Left ventricle myocardium inferior (tissue), 1 donor: ENCODE results near the gene DIDO1. TPM values are rescaled to one million over a fixed set of nuclear protein-coding genes. Genes with fewer than 3 reads are reported as not detected.
"Not testable (repeated sequence)": the region's sequence is repeated elsewhere in the genome, so short reads cannot be mapped to it uniquely, and the experiment has no call there.

Source experiments
- DNase-seq: peaks from one replicate; pipeline ENCODE4 v3.0.0-alpha.2; 2020
- H3K27ac ChIP-seq: fragments of 200-600 bp; replicated peaks from 2 replicates; pipeline ENCODE4 v1.8.0; 2021
- H3K27me3 ChIP-seq: fragments of 200-600 bp; 2 replicates; pipeline ENCODE4 v1.8.0; 2021; ENCODE audit warnings: low read depth
- H3K36me3 ChIP-seq: fragments of 200-600 bp; 2 replicates; pipeline ENCODE4 v1.8.0; 2021
- H3K4me1 ChIP-seq: fragments of 200-600 bp; 2 replicates; pipeline ENCODE4 v1.8.0; 2021
- H3K4me3 ChIP-seq: fragments of 200-600 bp; 2 replicates; pipeline ENCODE4 v1.8.0; 2021; ENCODE audit warnings: mild to moderate bottlenecking, moderate library complexity
- H3K9me3 ChIP-seq: fragments of 200-600 bp; replicated peaks from 2 replicates; pipeline ENCODE4 v1.8.0; 2021
- intact Hi-C: fragments of 100-400 bp; cut with micrococcal nuclease; formaldehyde crosslinking; loops from one replicate; pipeline ENCODE4 v1.11.0; 2022
- total RNA-seq: library from RNA; stranded (reverse); fragmentation: NEBNext Ultra II Directional; extraction: Animal tissue kit (Norgen Biotek cat#: 25700); gene quantifications from one replicate; pipeline ENCODE4 v1.2.1, GENCODE V29; 2021
- TF ChIP-seq, protein P1 (sequence below): fragments of 200-600 bp; IDR thresholded peaks from 2 replicates; pipeline ENCODE4 v1.8.0; 2021; ENCODE audit warnings: antibody characterized with exemption, mild to moderate bottlenecking, borderline replicate concordance
- donor health status: DM: no; HTN: yes; CAD: no; lungs with severe emphysema.

The DIDO1 gene
- total RNA-seq, 1 donor from 2014 or later, result 37.0 TPM

DNA sequence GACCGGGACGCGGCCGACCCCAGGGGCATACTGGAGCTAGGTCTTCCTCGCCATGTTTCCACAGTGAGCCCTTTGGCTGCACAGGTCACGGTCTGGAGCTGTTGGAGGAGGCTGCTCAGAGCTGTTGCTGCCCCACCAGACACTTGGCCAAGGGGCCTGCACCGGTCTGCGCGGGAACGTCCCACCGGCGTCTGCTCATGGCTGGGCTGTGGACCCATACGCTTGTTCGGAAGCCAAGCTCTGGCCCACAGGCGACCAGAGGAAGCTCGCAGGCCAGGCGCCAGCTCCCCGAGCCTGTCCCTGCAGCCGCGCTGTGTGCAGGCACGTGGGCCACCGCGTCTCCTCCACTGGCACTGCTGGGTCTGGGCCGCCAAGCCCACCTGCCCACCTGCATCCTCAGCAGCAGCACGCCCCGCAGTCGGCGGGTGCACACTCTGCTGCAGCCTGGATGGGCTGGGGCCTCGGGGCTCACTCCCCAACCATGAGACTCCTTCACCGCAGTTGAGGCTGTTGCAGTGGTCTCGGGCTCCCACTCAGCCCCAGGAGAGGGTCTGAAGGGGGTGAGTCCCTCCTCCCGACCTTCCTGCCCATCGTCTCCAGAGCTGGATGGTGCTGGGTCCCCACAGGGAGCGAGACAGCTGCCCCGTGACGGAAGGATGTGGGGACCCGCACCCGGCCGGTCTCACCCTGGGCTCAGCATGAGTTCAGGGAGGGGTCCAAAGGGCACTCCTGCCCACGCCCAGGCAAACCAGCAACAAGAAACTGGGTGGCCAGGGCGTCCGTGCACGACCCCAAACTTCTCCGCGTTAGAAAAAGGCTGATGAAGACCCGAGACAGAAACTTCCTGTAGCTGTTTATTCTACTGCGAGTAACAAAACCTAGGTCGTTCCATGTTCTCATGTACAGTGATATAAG, 49.1 kb downstream of the DIDO1 start:
- TF ChIP-seq, protein P1, sequence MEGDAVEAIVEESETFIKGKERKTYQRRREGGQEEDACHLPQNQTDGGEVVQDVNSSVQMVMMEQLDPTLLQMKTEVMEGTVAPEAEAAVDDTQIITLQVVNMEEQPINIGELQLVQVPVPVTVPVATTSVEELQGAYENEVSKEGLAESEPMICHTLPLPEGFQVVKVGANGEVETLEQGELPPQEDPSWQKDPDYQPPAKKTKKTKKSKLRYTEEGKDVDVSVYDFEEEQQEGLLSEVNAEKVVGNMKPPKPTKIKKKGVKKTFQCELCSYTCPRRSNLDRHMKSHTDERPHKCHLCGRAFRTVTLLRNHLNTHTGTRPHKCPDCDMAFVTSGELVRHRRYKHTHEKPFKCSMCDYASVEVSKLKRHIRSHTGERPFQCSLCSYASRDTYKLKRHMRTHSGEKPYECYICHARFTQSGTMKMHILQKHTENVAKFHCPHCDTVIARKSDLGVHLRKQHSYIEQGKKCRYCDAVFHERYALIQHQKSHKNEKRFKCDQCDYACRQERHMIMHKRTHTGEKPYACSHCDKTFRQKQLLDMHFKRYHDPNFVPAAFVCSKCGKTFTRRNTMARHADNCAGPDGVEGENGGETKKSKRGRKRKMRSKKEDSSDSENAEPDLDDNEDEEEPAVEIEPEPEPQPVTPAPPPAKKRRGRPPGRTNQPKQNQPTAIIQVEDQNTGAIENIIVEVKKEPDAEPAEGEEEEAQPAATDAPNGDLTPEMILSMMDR, result no peak

DNA sequence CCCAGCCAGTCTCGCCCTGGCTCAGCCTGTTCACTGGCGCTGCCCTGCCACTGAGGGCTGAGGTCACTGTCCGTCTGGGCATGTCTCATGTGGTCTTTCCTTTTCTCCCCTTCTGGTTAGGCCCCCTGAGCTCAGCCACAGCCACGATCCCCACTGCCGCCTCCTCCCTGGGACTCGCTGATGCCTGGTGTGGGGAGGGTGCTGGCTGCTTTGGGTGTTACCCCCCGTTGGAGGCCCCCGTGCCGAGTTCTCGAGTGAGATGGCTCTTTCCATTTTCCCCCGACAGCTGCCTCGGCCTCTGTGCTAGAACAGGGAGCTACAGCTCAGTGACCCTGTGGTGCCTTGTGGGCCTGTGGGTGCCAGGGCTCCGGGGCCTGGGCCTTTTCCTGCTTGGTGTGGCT, 49.8 kb downstream of the DIDO1 start:
- no peak for DNase-seq
- H3K36me3 ChIP-seq, result peaks cover 20% of the 10 kb centered on the region
- no peaks in the 10 kb centered on the region for H3K27me3 ChIP-seq
- peaks cover 33% of the 10 kb centered on the region for H3K4me1 ChIP-seq
- peak overlapping the region; percentile 83 for H3K27ac ChIP-seq
- intact Hi-C loops, result no loop called here
- H3K9me3 ChIP-seq, result no peaks in the 10 kb centered on the region
- TF ChIP-seq, protein P1, result no peak
- peak overlapping the region; percentile 37 for H3K4me3 ChIP-seq

More for the DNA sequence above, 49.1 kb downstream of the DIDO1 start:
- Histone ChIP-seq H3K36me3 (peaks cover 26% of the 10 kb centered on the region), H3K27ac (peak overlapping the region; percentile 83), H3K9me3 (no peaks in the 10 kb centered on the region), H3K4me3 (peak overlapping the region; percentile 37), H3K4me1 (peaks cover 33% of the 10 kb centered on the region), H3K27me3 (no peaks in the 10 kb centered on the region)
- peak; percentile 87 for DNase-seq
- intact Hi-C loops, result no loop called here

DNA sequence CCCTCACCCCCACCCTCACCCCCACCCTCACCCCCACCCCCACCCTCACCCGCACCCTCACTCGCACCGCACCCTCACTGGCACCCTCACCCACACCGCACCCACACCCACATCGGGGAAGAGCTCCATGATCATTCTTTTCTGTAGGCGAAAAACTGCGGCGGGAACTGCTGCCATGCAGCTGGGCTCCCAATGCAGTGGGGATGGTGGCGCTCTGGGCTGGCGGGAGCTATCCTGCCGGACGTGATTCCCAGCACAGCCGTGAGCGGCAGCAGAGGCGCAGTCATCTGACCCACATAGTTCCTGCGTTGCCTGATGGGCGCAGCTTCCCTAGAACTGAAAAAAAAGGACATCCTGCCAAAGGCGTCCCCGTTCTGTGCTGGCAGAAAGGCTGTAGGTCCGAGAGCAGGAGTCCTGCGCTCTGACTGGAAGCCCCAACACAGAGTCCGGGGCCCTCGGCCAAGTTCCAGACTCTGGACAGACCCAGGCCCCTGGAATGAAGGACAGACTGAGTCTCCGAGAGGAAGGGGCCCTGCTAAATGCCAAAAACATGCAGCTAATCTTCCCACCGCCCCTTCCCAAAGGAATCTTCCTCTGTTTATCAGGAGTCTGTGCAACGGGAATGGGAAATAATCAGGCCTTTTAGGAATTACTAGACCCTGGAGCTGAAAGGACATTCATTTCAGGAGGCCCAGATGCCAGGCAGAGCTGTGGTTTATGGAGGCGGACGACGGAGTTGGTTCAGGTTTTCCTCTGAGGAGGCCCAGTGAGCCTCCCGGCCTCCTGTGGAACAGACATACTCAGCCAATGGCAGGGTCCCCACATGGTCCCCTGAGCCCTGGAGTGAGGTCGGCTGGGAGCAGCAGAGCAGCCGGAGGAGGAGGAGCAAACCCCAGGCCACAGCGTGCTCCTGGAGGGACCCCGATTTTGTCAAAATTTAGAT, 50.6 kb downstream of the DIDO1 start:
- Histone ChIP-seq H3K9me3 (no peaks in the 10 kb centered on the region), H3K27ac (peak overlapping the region; percentile 83), H3K36me3 (peaks cover 11% of the 10 kb centered on the region), H3K4me3 (peak overlapping the region; percentile 32), H3K27me3 (no peaks in the 10 kb centered on the region), H3K4me1 (peaks cover 33% of the 10 kb centered on the region)
- DNase-seq, result peak; percentile 81
- intact Hi-C loops, result no loop called here
- TF ChIP-seq, protein P1, result peak; percentile 59

DNA sequence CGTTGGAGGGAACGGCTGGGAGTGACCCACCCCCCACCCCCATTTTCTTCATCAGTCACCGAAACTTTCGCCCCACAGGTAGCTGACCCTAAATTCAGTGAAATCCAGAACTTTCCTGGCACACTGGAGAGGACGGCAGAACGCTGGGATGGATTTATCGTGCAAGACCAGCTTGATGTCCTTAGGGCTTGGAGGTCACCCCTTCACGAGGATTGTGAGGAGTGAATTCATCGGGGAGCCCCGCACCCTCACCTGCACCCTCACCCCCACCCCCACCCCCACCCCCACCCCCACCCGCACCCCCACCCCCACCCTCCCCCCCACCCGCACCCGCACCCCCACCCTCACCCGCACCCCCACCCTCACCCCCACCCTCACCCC, 51.4 kb downstream of the DIDO1 start:
- no peak for DNase-seq
- H3K27me3 ChIP-seq, result no peaks in the 10 kb centered on the region
- no peak overlapping the region for H3K4me3 ChIP-seq
- TF ChIP-seq, protein P1, result no peak
- peaks cover 33% of the 10 kb centered on the region for H3K4me1 ChIP-seq
- intact Hi-C loops, result loop anchor here (5.0 kb wide), 1 partner anchor 132 kb away; the partner anchor contains the start of gene BHLHE23
- peaks cover 4% of the 10 kb centered on the region for H3K36me3 ChIP-seq
- H3K27ac ChIP-seq, result no peak overlapping the region
- H3K9me3 ChIP-seq, result peaks cover 2% of the 10 kb centered on the region

DNA sequence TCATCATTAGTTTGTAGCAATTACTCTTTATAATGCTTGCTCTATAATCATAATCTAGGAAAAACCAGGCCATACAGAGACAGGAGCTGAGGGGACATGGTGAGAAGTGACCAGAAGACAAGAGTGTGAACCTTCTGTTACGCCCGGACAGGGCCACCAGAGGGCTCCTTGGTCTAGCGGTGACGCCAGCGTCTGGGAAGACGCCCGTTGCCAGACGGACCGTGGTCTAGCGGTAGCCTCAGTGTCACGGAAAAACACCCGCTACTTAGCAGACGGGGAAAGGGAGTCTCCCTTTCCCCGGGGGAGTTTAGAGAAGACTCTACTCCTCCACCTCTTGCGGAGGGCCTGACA, 52.6 kb downstream of the DIDO1 start:
- not testable (repeated sequence) for H3K9me3 ChIP-seq, H3K27me3 ChIP-seq, H3K4me3 ChIP-seq, H3K36me3 ChIP-seq
- peak; percentile 80 for DNase-seq
- H3K4me1 ChIP-seq, result peaks cover 33% of the 10 kb centered on the region
- peak overlapping the region; percentile 51 for H3K27ac ChIP-seq
- TF ChIP-seq, protein P1, result peak; percentile 72
- intact Hi-C loops, result loop anchor here (5.0 kb wide), 1 partner anchor 134 kb away; the partner anchor contains the start of gene BHLHE23
